Lung (tissue), 12 donors: ENCODE data around the gene TTC23. TPM values are rescaled to one million over a fixed set of nuclear protein-coding genes. Genes with fewer than 3 reads are reported as not detected.
A peak's percentile ranks its signal among the peaks of the same experiment; 100 is the strongest.
"Not testable (repeated sequence)": the region's sequence is repeated elsewhere in the genome, so short reads cannot be mapped to it uniquely, and the experiment has no call there.

Source experiments
- ATAC-seq: fragments of 200-7000 bp; cut with Tn5 transposase; one replicate; pipeline ENCODE4 v1.9.1; 2020; ENCODE audit warnings: moderate number of reproducible peaks; ENCODE audit not compliant: insufficient read depth, low FRiP score
- DNase-seq, 3 donors: peaks; one replicate each; pipeline ENCODE4 v3.0.0-alpha.2; 2013 to 2017
- H3K27ac ChIP-seq, 2 donors: one replicate each; pipeline ENCODE4 v1.5.1; 2013; ENCODE audit warnings: mild to moderate bottlenecking in 2 of 2, moderate library complexity in 2 of 2, control low read depth in 1 of 2, inconsistent platforms in 1 of 2, low read depth in 1 of 2, low read length in 1 of 2
- H3K27me3 ChIP-seq, 3 donors: one replicate each; pipeline ENCODE4 v1.5.1; 2013; ENCODE audit warnings: low read length in 2 of 3; ENCODE audit not compliant: control insufficient read depth in 3 of 3, insufficient read depth in 3 of 3
- H3K36me3 ChIP-seq, 4 donors: one replicate each; pipeline ENCODE4 v1.5.1; 2013; ENCODE audit warnings: low read length in 4 of 4, mild to moderate bottlenecking in 1 of 4, moderate library complexity in 1 of 4; ENCODE audit not compliant: control insufficient read depth in 4 of 4, insufficient read depth in 4 of 4
- H3K4me1 ChIP-seq, 5 donors: one replicate each; pipeline ENCODE4 v1.5.1; 2013; ENCODE audit warnings: low read length in 5 of 5, mild to moderate bottlenecking in 2 of 5, moderate library complexity in 1 of 5; ENCODE audit not compliant: control insufficient read depth in 5 of 5, insufficient read depth in 5 of 5
- H3K4me3 ChIP-seq: one replicate; pipeline ENCODE4 v1.5.1; 2013; ENCODE audit warnings: mild to moderate bottlenecking, control low read depth, moderate library complexity
- H3K9ac ChIP-seq, 2 donors: one replicate each; pipeline ENCODE4 v1.5.1; 2013; ENCODE audit warnings: low read length in 2 of 2, control low read depth in 1 of 2; ENCODE audit not compliant: insufficient read depth in 1 of 2
- H3K9me3 ChIP-seq, 4 donors: one replicate each; pipeline ENCODE4 v1.5.1; 2013; ENCODE audit warnings: low read length in 3 of 4, mild to moderate bottlenecking in 1 of 4, moderate library complexity in 1 of 4; ENCODE audit not compliant: control insufficient read depth in 4 of 4, insufficient read depth in 3 of 4
- WGBS, 2 donors: extraction: QIAGEN DNeasy Blood & Tissue Kit; methylation state at CpG; one replicate each; pipeline ENCODE4 v1.1.7; 2013; 5-methylcytosine and 5-hydroxymethylcytosine counted together
- polyA plus RNA-seq, 2 donors: library from polyadenylated mRNA; stranded (reverse); fragments of 200-250 nt; gene quantifications; one replicate each; pipeline ENCODE4 v1.2.1, GENCODE V29; 2013
- total RNA-seq, 2 donors: library from RNA; depleted of rRNA in 1 of 2; stranded (reverse); fragments of >200 nt in 1 of 2; gene quantifications; one replicate each; pipeline ENCODE4 v1.2.1, GENCODE V29; 2014 to 2021
- TF ChIP-seq, protein P1 (sequence below): IDR thresholded peaks from 2 replicates; pipeline ENCODE4 v1.5.1; 2012; ENCODE audit warnings: mild to moderate bottlenecking; ENCODE audit errors: control extremely low read depth, extremely low read depth
- donor health status: control.
- donor health status: control.
- donor health status: Bipolar disorder and iron deficiency.
- donor health status: healthy.
- donor health status: DM: yes; HTN: yes; CAD: no.

Gene TTC23
- total and polyA plus RNA-seq, 4 donors, result 6.2 to 48.5 (median 10.6) TPM

DNA sequence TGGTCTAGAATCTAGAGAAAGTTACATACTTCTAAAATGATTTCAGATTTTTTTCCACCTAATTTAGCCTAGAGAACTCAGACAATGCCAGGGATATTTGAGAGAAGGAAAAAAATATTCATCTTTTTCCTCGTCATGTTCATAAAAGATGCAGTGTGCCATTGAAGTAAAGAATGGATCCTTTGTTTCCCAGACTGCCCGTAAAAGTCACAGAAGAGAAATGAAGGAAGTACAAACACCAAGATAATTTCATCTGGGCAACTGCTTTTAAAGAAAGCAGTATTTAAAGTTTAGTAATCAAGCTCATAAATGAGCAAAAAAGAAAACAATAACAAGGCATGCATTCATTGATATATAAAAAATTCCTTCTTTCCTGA lies 47.2 kb downstream of the TTC23 start:
- DNase-seq, result no peak
- peaks cover 3 to 17% (median 13%) of the 10 kb centered on the region in 4 donors for H3K36me3 ChIP-seq
- no peak overlapping the region for H3K9ac ChIP-seq
- H3K4me3 ChIP-seq, result no peak overlapping the region
- no peaks in the 10 kb centered on the region for H3K27me3 ChIP-seq
- H3K4me1 ChIP-seq, result no peaks in the 10 kb centered on the region
- no peaks in the 10 kb centered on the region for H3K9me3 ChIP-seq
- ATAC-seq, result no peak
- TF ChIP-seq, protein P1, sequence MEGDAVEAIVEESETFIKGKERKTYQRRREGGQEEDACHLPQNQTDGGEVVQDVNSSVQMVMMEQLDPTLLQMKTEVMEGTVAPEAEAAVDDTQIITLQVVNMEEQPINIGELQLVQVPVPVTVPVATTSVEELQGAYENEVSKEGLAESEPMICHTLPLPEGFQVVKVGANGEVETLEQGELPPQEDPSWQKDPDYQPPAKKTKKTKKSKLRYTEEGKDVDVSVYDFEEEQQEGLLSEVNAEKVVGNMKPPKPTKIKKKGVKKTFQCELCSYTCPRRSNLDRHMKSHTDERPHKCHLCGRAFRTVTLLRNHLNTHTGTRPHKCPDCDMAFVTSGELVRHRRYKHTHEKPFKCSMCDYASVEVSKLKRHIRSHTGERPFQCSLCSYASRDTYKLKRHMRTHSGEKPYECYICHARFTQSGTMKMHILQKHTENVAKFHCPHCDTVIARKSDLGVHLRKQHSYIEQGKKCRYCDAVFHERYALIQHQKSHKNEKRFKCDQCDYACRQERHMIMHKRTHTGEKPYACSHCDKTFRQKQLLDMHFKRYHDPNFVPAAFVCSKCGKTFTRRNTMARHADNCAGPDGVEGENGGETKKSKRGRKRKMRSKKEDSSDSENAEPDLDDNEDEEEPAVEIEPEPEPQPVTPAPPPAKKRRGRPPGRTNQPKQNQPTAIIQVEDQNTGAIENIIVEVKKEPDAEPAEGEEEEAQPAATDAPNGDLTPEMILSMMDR, result no peak
- WGBS, 2 donors, result 46 to 49% methylated on average over 2 of the region's 2 CpGs
- H3K27ac ChIP-seq, result no peak overlapping the region

DNA sequence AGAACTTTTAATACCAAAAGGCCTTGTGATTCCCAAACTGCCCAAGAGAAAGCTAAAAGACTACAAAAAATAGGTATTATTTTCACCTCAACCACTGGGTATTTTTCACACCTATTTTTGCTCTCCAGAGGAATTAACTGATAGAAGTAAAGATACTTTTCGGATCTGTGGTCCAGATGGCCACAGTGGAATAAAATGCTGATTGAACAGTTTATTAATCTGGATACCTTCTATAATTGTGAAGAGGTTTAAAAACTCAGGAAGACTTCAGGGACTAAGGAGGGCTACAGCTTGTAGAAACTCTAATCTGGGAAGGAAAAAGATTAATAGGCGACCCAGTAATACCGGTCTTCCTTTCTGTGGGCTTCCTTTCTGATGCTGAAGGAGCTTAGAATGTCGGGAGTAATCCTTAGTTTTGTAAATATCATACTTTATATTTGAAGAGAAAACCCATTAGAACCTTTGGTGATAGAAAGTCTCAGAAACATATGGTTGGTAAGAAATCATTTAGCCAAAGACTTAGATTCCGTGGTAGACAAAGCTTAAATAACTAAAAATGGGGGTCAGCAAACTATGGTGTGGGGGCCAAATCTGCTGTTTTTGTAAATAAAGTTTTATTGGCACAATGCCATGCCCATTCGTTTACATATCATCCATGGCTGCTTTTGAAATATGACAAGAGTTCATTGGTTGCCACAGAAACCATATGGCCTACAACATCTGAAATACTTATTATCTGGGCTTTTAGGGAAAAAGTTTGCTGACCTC lies 47.8 kb downstream of the TTC23 start:
- no peak for ATAC-seq
- peak in 2 of 3 donors; percentile 15 to 40 for DNase-seq
- Histone ChIP-seq H3K27me3 (no peaks in the 10 kb centered on the region), H3K36me3 (peaks cover 3 to 17% (median 13%) of the 10 kb centered on the region in 4 donors), H3K4me1 (no peaks in the 10 kb centered on the region), H3K9ac (no peak overlapping the region), H3K4me3 (no peak overlapping the region), H3K27ac (no peak overlapping the region), H3K9me3 (no peaks in the 10 kb centered on the region)
- WGBS, 2 donors, result 83 to 86% methylated on average over 6 of the region's 6 CpGs
- TF ChIP-seq, protein P1, result no peak

DNA sequence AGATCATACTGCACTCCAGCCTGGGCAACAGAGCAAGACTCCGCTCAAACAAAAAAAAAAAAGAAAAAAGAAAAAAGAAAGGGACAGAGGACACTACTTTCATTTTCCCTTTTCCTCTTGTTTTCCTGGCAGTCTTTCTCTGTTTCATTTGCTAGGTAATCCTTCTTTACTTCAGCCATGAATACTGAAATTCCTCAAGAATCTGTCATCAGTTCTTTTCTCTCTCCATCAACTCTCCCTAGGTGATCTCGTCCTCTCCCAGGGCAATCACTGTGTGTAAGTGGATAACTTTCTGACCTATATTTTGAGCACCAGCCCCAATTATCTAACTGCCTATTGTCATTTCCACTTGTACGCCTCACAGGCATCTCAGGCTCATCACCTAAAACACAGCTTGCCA lies 51.5 kb downstream of the TTC23 start:
- DNase-seq, result no peak
- no peaks in the 10 kb centered on the region for H3K4me1 ChIP-seq
- H3K9me3 ChIP-seq, result no peaks in the 10 kb centered on the region
- H3K9ac ChIP-seq, result no peak overlapping the region
- no peak overlapping the region for H3K27ac ChIP-seq
- ATAC-seq, result no peak
- TF ChIP-seq, protein P1, result no peak
- no peak overlapping the region for H3K4me3 ChIP-seq
- 97 to 99% methylated on average over 3 of the region's 3 CpGs for WGBS, 2 donors
- H3K27me3 ChIP-seq, result no peaks in the 10 kb centered on the region
- peaks cover 3 to 20% (median 16%) of the 10 kb centered on the region in 4 donors for H3K36me3 ChIP-seq

DNA sequence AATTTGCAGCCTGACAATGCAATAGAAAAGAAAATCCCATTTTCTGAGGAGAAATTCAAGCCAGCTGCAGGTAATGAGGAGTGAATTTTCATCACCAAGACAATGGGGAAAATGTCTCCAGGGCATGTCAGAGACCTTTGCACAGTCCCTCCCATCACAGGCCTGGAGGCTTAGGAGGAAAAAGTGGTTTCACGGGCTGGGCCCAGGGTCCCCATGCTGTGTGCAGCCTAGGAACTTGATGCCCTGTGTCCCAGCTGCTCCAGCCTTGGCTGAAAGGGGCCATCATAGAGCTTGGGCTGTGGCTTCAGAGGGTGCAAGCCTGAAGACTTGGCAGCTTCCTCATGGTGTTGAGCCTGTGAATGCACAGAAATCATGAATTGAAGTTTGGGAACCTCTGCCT lies 57.2 kb downstream of the TTC23 start:
- not testable (repeated sequence) for H3K27ac ChIP-seq, DNase-seq, H3K27me3 ChIP-seq, H3K9ac ChIP-seq, H3K9me3 ChIP-seq, H3K4me1 ChIP-seq, ATAC-seq, H3K4me3 ChIP-seq
- WGBS, 2 donors, result 93 to 98% methylated on average over 1 of the region's 1 CpG
- peaks cover 3 to 15% (median 8%) of the 10 kb centered on the region in 4 donors for H3K36me3 ChIP-seq
